Coronary artery (tissue), 2 donors: ENCODE data around the gene ATF7.
"Not testable (repeated sequence)": the region's sequence is repeated elsewhere in the genome, so short reads cannot be mapped to it uniquely, and the experiment has no call there.

Experiments
- DNase-seq: peaks from one replicate; pipeline ENCODE4 v3.0.0-alpha.2; 2017; ENCODE audit warnings: low spot score
- H3K27ac ChIP-seq, 2 donors: fragments of 200-600 bp; sonication (generic); one replicate each; pipeline ENCODE4 v1.5.1; 2016 to 2019
- H3K4me3 ChIP-seq: fragments of 200-600 bp; sonication (generic); 2 replicates; pipeline ENCODE4 v1.5.1; 2016; ENCODE audit warnings: mild to moderate bottlenecking, moderate library complexity
- CTCF ChIP-seq: fragments of 200-600 bp; sonication (generic); IDR thresholded peaks from one replicate; pipeline ENCODE4 v1.5.1; 2019; ENCODE audit warnings: antibody characterized with exemption

The ATF7 gene

GRCh38 chr12:53483225-53483978 is 142.8 kb downstream of the ATF7 start:
- Histone ChIP-seq H3K4me3 (no peak overlapping the region), H3K27ac (peak overlapping the region in 1 of 2 donors; percentile 60)
- no peak for TF ChIP-seq CTCF
- no peak for DNase-seq

GRCh38 chr12:53482626-53483168 is 143.5 kb downstream of the ATF7 start:
- peak overlapping the region; percentile 14 to 60 for H3K27ac ChIP-seq
- TF ChIP-seq CTCF = no peak
- no peak for DNase-seq

GRCh38 chr12:53481939-53482586 is 144.1 kb downstream of the ATF7 start:
- H3K4me3 ChIP-seq = no peak overlapping the region
- DNase-seq = no peak
- no peak for TF ChIP-seq CTCF
- H3K27ac ChIP-seq = peak overlapping the region; percentile 14 to 60

More at GRCh38 chr12:53482626-53483168, 143.5 kb downstream of the ATF7 start:
- H3K4me3 ChIP-seq = no peak overlapping the region

GRCh38 chr12:53481458-53481857 is 144.7 kb downstream of the ATF7 start:
- H3K27ac ChIP-seq = peak overlapping the region in 1 of 2 donors; percentile 60
- not testable (repeated sequence) for DNase-seq, H3K4me3 ChIP-seq

GRCh38 chr12:53480491-53481442 is 145.4 kb downstream of the ATF7 start:
- Histone ChIP-seq H3K27ac (peak overlapping the region in 1 of 2 donors; percentile 60), H3K4me3 (no peak overlapping the region)
- DNase-seq = no peak
- no peak for TF ChIP-seq CTCF

GRCh38 chr12:53479331-53479730 is 146.9 kb downstream of the ATF7 start:
- H3K27ac ChIP-seq = peak overlapping the region; percentile 42 to 50
- TF ChIP-seq CTCF = no peak
- no peak overlapping the region for H3K4me3 ChIP-seq
- DNase-seq = no peak

- no peak for TF ChIP-seq CTCF
- Histone ChIP-seq H3K4me3 (no peak overlapping the region), H3K27ac (peak overlapping the region; percentile 42 to 50)
- DNase-seq = peak; percentile 0
These were observed 147.3 kb downstream of the ATF7 start for GRCh38 chr12:53478865-53479264.
